Fibroblast of the aortic adventitia (primary cell): Measurements from ENCODE around the gene ZBTB20. TPM values are rescaled to one million over a fixed set of nuclear protein-coding genes. Genes with fewer than 3 reads are reported as not detected.
A peak's percentile ranks its signal among the peaks of the same experiment; 100 is the strongest.

Source experiments
- DNase-seq: peaks from one replicate; pipeline ENCODE4 v3.0.0-alpha.2; 2010; ENCODE audit warnings: low read depth
- H3K4me3 ChIP-seq: 2 replicates; pipeline ENCODE4 v1.5.1; 2011; ENCODE audit warnings: low read depth, mild to moderate bottlenecking, control low read depth, low read length, moderate library complexity
- total RNA-seq: library from RNA; depleted of rRNA; stranded (reverse); fragments of >200 nt; gene quantifications from 2 replicates; pipeline ENCODE4 v1.2.3, GENCODE V29; 2012; ENCODE audit warnings: low replicate concordance
- TF ChIP-seq, protein P1 (sequence below): IDR thresholded peaks from 2 replicates; pipeline ENCODE4 v1.5.1; 2011; ENCODE audit warnings: mild to moderate bottlenecking, low read length, control low read depth, inconsistent platforms; ENCODE audit not compliant: insufficient read depth

Gene ZBTB20
- total RNA-seq, 1 donor, result 47.2 TPM

DNA sequence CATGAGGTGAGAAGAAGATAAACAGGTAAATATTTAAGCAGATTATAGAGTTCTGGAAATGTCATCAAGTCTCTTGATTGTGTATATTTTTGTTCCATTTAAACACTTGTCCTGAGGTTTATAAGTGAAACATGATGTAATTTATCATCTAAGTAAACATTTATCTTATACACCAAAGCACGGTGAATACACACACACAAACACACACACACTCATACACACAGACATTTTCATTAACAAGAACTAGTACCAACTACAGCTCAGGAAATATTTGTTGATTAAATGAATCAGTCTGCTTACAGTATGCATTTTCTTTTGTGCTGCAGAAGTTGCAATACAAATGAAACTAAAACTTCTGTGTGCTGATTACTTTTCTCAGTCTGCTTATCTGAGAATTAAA is 357.3 kb downstream of the ZBTB20 start:
- H3K4me3 ChIP-seq, result no peak overlapping the region
- DNase-seq, result no peak
- TF ChIP-seq, protein P1, sequence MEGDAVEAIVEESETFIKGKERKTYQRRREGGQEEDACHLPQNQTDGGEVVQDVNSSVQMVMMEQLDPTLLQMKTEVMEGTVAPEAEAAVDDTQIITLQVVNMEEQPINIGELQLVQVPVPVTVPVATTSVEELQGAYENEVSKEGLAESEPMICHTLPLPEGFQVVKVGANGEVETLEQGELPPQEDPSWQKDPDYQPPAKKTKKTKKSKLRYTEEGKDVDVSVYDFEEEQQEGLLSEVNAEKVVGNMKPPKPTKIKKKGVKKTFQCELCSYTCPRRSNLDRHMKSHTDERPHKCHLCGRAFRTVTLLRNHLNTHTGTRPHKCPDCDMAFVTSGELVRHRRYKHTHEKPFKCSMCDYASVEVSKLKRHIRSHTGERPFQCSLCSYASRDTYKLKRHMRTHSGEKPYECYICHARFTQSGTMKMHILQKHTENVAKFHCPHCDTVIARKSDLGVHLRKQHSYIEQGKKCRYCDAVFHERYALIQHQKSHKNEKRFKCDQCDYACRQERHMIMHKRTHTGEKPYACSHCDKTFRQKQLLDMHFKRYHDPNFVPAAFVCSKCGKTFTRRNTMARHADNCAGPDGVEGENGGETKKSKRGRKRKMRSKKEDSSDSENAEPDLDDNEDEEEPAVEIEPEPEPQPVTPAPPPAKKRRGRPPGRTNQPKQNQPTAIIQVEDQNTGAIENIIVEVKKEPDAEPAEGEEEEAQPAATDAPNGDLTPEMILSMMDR, result no peak

- peak; percentile 27 for DNase-seq
Measured at GRCh38 chr3:114775395-114775794, 371.7 kb downstream of the ZBTB20 start.

DNA sequence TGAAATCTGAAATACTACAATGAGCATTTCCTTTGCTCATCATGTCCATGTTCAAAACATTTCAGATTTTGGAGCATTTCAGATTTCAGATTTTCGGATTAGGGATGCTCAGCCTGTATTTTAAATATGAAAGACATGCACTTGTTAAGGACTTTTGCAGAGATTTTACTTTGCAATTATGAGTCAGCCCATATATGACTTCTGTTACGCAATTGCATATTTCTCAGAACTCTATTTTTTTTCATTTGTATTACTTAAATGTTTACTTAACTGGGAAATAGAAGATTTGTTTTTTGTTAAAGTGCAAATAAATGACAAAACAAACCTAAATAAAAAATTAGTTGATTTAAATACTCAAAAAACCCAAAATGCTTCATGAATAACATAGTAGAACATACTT is 376.2 kb downstream of the ZBTB20 start:
- DNase-seq, result peak; percentile 57
- TF ChIP-seq, protein P1, result no peak
- no peak overlapping the region for H3K4me3 ChIP-seq

More at GRCh38 chr3:114775395-114775794, 371.7 kb downstream of the ZBTB20 start:
- TF ChIP-seq, protein P1, result no peak
- H3K4me3 ChIP-seq, result no peak overlapping the region

GRCh38 chr3:114764056-114764492 is 383.0 kb downstream of the ZBTB20 start:
- DNase-seq, result peak; percentile 34
- TF ChIP-seq, protein P1, result no peak
- no peak overlapping the region for H3K4me3 ChIP-seq

DNA sequence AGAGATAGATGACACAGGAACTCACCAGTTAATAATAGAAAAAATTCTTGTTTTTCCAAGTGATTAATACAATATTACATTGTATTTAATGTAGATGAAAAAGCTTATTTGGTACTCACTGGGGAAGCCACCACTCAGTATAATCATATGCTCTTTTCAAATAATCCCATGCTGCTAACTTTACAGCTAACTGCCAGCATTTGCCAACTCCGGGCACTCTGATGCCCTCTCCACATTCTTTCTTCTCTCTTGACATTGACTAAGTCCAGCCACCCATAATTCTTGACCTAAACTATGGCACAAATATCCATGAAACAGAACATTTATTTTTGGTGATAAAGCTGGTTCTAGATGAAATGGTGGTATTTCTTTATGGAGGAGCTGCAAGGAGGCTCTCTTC is 384.9 kb downstream of the ZBTB20 start:
- no peak for DNase-seq

GRCh38 chr3:114760679-114761078 is 386.4 kb downstream of the ZBTB20 start:
- H3K4me3 ChIP-seq, result no peak overlapping the region
- DNase-seq, result no peak
- TF ChIP-seq, protein P1, result no peak

More for the DNA sequence above, 384.9 kb downstream of the ZBTB20 start:
- no peak overlapping the region for H3K4me3 ChIP-seq
- TF ChIP-seq, protein P1, result no peak

DNA sequence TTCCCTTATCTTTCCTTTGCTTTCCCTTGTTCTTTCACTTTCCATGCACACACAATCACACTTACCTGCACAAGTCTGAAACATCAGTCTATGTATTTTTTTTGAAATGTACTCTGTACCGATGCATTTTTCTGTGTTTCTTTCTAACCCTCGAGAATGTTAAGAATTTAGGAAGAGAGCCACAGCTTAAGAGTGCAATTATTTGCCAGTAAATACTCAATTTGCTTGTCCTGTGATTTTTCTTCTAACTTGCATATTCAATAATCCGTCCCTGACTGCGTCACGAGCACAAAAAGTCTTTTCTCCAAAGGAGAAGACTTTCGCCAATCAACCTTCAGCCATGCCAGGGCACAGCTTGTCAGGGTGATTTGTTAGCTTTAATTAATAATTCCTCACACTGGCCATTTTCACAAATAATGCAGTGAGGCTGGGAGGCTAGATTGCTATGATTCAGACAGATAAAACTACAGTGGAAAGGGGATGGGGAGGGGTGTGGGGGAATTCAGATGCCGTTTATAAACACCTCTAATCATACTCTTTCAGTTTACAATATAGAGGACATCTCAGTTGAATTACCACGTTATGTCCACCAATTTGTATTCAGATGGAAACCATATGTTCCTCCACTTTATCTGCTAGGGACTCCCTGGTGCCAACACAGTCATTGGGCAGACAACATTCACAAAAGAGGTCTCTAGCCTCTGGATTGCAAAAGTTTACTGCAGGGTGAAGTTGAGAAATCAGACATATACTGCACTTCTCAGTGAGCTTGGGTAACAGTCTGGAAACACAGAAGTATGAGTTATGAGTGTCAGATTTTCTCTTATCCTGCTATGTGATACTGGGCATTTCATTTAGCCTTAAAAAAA is 388.0 kb downstream of the ZBTB20 start:
- peak; percentile 88 for DNase-seq

More for the DNA sequence above, 388.0 kb downstream of the ZBTB20 start:
- peak overlapping the region; percentile 63 for H3K4me3 ChIP-seq
- TF ChIP-seq, protein P1, result no peak
